Upper lobe of right lung (tissue), 1 donor: ENCODE measurements around the gene ABCG2. TPM values are rescaled to one million over a fixed set of nuclear protein-coding genes. Genes with fewer than 3 reads are reported as not detected.

Experiments used
- ATAC-seq: fragments of 200-7000 bp; cut with Tn5 transposase; one replicate; pipeline ENCODE4 v1.9.1; 2020; ENCODE audit warnings: mild to moderate bottlenecking, moderate library complexity
- DNase-seq: peaks from one replicate; pipeline ENCODE4 v3.0.0-alpha.2; 2020
- H3K27ac ChIP-seq: fragments of 200-600 bp; one replicate; pipeline ENCODE4 v1.8.0; 2022
- H3K27me3 ChIP-seq: fragments of 200-600 bp; one replicate; pipeline ENCODE4 v1.8.0; 2022; ENCODE audit warnings: mild to moderate bottlenecking
- H3K36me3 ChIP-seq: fragments of 200-600 bp; one replicate; pipeline ENCODE4 v1.8.0; 2022
- H3K4me1 ChIP-seq: fragments of 200-600 bp; one replicate; pipeline ENCODE4 v1.8.0; 2022
- H3K4me3 ChIP-seq: fragments of 200-600 bp; one replicate; pipeline ENCODE4 v1.8.0; 2022; ENCODE audit warnings: mild to moderate bottlenecking
- H3K9me3 ChIP-seq: fragments of 200-600 bp; one replicate; pipeline ENCODE4 v1.8.0; 2022
- CTCF ChIP-seq: fragments of 200-600 bp; IDR thresholded peaks from one replicate; pipeline ENCODE4 v1.8.0; 2022; ENCODE audit warnings: antibody characterized with exemption
- intact Hi-C: fragments of 100-400 bp; cut with DNase I; formaldehyde crosslinking; loops from one replicate; pipeline ENCODE4 v1.11.0; 2022
- total RNA-seq: library from RNA; stranded (reverse); fragmentation: NEBNext Ultra II Directional; extraction: Animal tissue kit (Norgen Biotek cat#: 25700); gene quantifications from one replicate; pipeline ENCODE4 v1.2.1, GENCODE V29; 2021
- donor health status: DM: no; HTN: yes; CAD: no; lungs with severe emphysema.

Gene ABCG2
- total RNA-seq, 1 donor from 2014 or later: 21.7 TPM

GRCh38 chr4:88179261-88179660 is 20.8 kb upstream of the ABCG2 start:
- intact Hi-C loops: no loop called here
- peaks cover 10% of the 10 kb centered on the region for H3K4me1 ChIP-seq
- H3K9me3 ChIP-seq: no peaks in the 10 kb centered on the region
- no peaks in the 10 kb centered on the region for H3K27me3 ChIP-seq
- no peak for DNase-seq
- H3K4me3 ChIP-seq: no peak overlapping the region
- no peak overlapping the region for H3K27ac ChIP-seq
- no peak for TF ChIP-seq CTCF
- no peaks in the 10 kb centered on the region for H3K36me3 ChIP-seq
- ATAC-seq: no peak

- TF ChIP-seq CTCF: no peak
- no peaks in the 10 kb centered on the region for H3K9me3 ChIP-seq
- ATAC-seq (no peak), DNase-seq (no peak)
- no peaks in the 10 kb centered on the region for H3K36me3 ChIP-seq
- H3K27ac ChIP-seq: no peak overlapping the region
- intact Hi-C loops: no loop called here
- peaks cover 10% of the 10 kb centered on the region for H3K4me1 ChIP-seq
- no peaks in the 10 kb centered on the region for H3K27me3 ChIP-seq
- H3K4me3 ChIP-seq: no peak overlapping the region
These were observed 20.3 kb upstream of the ABCG2 start for GRCh38 chr4:88178626-88179231.

DNA sequence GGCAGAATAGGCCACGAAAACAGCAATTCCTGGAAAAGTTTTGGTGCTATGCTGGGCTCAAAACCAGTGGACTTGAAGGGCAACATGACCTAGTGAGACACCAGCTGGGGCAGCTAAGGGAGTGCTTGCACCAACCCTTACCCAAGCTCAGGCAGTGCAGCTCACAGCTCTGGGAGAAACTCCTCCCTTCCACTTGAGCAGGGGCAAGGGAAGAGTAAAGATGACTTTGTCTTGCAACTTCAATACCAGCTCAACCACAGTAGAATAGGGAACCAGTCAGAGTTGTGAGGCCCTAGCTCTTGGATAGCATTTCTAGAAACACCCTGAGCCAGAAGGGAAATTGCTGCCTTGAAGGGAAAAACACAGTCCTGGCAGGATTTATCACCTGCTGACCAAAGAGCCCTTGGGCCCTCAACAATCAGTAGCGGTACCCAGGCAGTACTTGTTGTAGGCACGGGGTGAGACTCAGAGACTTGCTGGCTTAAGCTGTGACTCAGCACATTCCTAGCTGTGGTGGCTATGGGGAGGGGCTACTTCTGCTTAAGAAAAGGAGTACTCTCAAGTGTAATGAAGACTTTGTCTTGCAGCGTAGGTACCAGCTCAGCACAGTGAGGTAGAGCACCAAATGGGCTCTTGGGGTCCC is 19.7 kb upstream of the ABCG2 start:
- H3K27ac ChIP-seq: no peak overlapping the region
- peak; percentile 99 for ATAC-seq
- intact Hi-C loops: no loop called here
- H3K4me3 ChIP-seq: no peak overlapping the region
- TF ChIP-seq CTCF: no peak
- no peaks in the 10 kb centered on the region for H3K27me3 ChIP-seq
- H3K4me1 ChIP-seq: peaks cover 10% of the 10 kb centered on the region
- H3K36me3 ChIP-seq: no peaks in the 10 kb centered on the region
- no peaks in the 10 kb centered on the region for H3K9me3 ChIP-seq
- DNase-seq: no peak

DNA sequence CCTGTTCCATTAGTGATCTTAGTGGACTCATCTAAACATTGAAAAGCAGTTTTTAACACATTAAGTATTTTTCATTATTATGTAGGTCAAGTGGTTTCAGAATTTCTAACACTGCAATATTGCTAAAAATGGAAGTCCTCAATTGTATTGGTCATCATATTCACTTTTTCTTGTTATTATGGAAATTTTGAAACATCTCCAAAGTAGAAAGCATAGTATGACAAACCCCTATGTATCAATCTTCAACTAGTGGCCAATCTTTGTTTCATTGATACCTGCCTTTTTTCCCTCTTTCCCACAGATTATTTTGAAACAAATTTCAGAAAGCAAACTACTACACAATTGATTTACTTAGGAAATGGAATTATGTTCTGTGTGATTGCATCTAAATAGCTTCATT is 14.5 kb upstream of the ABCG2 start:
- Histone ChIP-seq H3K27me3 (no peaks in the 10 kb centered on the region), H3K27ac (no peak overlapping the region), H3K9me3 (no peaks in the 10 kb centered on the region), H3K4me3 (no peak overlapping the region), H3K4me1 (peaks cover 2% of the 10 kb centered on the region), H3K36me3 (no peaks in the 10 kb centered on the region)
- no peak for TF ChIP-seq CTCF
- DNase-seq (no peak), ATAC-seq (no peak)
- intact Hi-C loops: no loop called here

GRCh38 chr4:88171206-88171605 is 12.8 kb upstream of the ABCG2 start:
- ATAC-seq (no peak), DNase-seq (no peak)
- Histone ChIP-seq H3K4me1 (no peaks in the 10 kb centered on the region), H3K36me3 (no peaks in the 10 kb centered on the region), H3K27me3 (no peaks in the 10 kb centered on the region), H3K27ac (no peak overlapping the region), H3K4me3 (no peak overlapping the region), H3K9me3 (no peaks in the 10 kb centered on the region)
- TF ChIP-seq CTCF: no peak
- intact Hi-C loops: no loop called here

GRCh38 chr4:88169298-88169697 is 10.9 kb upstream of the ABCG2 start:
- no peaks in the 10 kb centered on the region for H3K9me3 ChIP-seq
- no peak overlapping the region for H3K27ac ChIP-seq
- DNase-seq: no peak
- no peak overlapping the region for H3K4me3 ChIP-seq
- no peaks in the 10 kb centered on the region for H3K27me3 ChIP-seq
- no peaks in the 10 kb centered on the region for H3K36me3 ChIP-seq
- no peak for ATAC-seq
- no peaks in the 10 kb centered on the region for H3K4me1 ChIP-seq
- intact Hi-C loops: no loop called here
- no peak for TF ChIP-seq CTCF
